ENCODE data around the gene PSMA2. TPM values are rescaled to one million over a fixed set of nuclear protein-coding genes. Genes with fewer than 3 reads are reported as not detected.

Gene PSMA2
- total and polyA plus RNA-seq, 2 donors (not counting 3 experiments of a cell fraction or from before 2014, with no cell fraction given): 107 to 118 TPM

DNA sequence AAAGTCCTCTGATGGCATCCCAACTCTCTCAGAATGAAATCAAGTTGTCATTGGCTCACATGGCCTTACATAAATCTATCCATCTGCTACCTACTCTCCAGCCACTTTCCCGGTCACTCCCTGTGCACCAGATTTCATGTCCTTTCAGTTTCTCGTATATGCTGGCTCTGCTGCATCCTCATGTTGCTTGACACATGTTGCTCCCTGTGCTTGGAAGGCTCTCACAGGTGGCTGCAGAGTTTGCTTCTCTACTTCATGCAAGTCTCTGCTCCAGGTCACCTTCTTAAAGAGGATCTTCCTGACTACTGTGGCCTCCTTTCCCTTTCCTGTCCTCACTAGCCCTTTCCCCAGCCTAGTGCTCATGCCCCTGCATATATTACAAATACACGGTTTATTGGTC is 48.5 kb upstream of the PSMA2 start:
- CTCF ChIA-PET: no interaction called here
- no TSS peak for BruUV-seq (replicated peaks)
- FAIRE-seq: no peak

More for the DNA sequence above, 48.5 kb upstream of the PSMA2 start:
- H3K27ac ChIP-seq (ENCODE audit: insufficient read depth, low read depth, low read length): no peak overlapping the region
- intact Hi-C loops (cut with micrococcal nuclease): no loop called here
- H3K27me3 ChIP-seq (ENCODE audit: control insufficient read depth in 2 of 2, insufficient read depth in 2 of 2, low read length in 2 of 2): peaks cover 0 to 1% of the 10 kb centered on the region in 2 experiments
- TF ChIP-seq EZH2 (IDR thresholded peaks at IDR 0.05; ENCODE audit: borderline replicate concordance, low read depth, low read length, severe bottlenecking): no peak
- TF ChIP-seq, protein P1, sequence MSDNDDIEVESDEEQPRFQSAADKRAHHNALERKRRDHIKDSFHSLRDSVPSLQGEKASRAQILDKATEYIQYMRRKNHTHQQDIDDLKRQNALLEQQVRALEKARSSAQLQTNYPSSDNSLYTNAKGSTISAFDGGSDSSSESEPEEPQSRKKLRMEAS (IDR thresholded peaks at IDR 0.05; ENCODE audit: insufficient read depth, insufficient read length): no peak
- TF ChIP-seq MYC (IDR thresholded peaks at IDR 0.05; ENCODE audit: low read depth, low read length): no peak
- no peak for TF ChIP-seq FOS (IDR thresholded peaks at IDR 0.05; ENCODE audit: borderline replicate concordance, insufficient read depth, low read length)
- TF ChIP-seq POLR2A (IDR thresholded peaks at IDR 0.05; ENCODE audit: low read depth, low read length): no peak
- TF ChIP-seq, protein P2, sequence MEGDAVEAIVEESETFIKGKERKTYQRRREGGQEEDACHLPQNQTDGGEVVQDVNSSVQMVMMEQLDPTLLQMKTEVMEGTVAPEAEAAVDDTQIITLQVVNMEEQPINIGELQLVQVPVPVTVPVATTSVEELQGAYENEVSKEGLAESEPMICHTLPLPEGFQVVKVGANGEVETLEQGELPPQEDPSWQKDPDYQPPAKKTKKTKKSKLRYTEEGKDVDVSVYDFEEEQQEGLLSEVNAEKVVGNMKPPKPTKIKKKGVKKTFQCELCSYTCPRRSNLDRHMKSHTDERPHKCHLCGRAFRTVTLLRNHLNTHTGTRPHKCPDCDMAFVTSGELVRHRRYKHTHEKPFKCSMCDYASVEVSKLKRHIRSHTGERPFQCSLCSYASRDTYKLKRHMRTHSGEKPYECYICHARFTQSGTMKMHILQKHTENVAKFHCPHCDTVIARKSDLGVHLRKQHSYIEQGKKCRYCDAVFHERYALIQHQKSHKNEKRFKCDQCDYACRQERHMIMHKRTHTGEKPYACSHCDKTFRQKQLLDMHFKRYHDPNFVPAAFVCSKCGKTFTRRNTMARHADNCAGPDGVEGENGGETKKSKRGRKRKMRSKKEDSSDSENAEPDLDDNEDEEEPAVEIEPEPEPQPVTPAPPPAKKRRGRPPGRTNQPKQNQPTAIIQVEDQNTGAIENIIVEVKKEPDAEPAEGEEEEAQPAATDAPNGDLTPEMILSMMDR (IDR thresholded peaks at IDR 0.05; ENCODE audit: extremely low read depth in 1 of 2, insufficient read depth in 1 of 2, low read depth in 1 of 2, low read length in 2 of 2): no peak
- TF ChIP-seq JUN (IDR thresholded peaks at IDR 0.05; ENCODE audit: borderline replicate concordance, insufficient read depth, insufficient read length, low read depth): no peak
- no peak for TF ChIP-seq GATA2 (IDR thresholded peaks at IDR 0.05; ENCODE audit: insufficient read depth, insufficient read length, low read depth, low read length)
- TF ChIP-seq POLR2AphosphoS5 (IDR thresholded peaks at IDR 0.05; ENCODE audit: insufficient read depth, low read depth, low read length): no peak
- H3K4me3 ChIP-seq (replicated peaks in 1 of 3; ENCODE audit: insufficient read depth in 1 of 3, low read depth in 1 of 3, low read length in 3 of 3): no peak overlapping the region
- H3K36me3 ChIP-seq (ENCODE audit: control insufficient read depth in 2 of 2, extremely low read depth in 1 of 2, insufficient read depth in 2 of 2, low read length in 2 of 2): no peaks in the 10 kb centered on the region
- no peaks in the 10 kb centered on the region for H3K9me3 ChIP-seq (replicated peaks; ENCODE audit: control insufficient read depth, insufficient read depth, low read length)
- H2AFZ ChIP-seq (ENCODE audit: low read depth, low read length): no peak overlapping the region
- no peaks in the 10 kb centered on the region for H3K79me2 ChIP-seq (ENCODE audit: control insufficient read depth, insufficient read depth, low read length)
- H4K20me1 ChIP-seq (replicated peaks; ENCODE audit: control insufficient read depth, extremely low read depth, insufficient read depth, low read length): no peaks in the 10 kb centered on the region
- POLR2A ChIA-PET: no interaction called here
- dilution Hi-C loops (cut with MboI; ENCODE audit: extremely low pct_ligation_motif_present, low sequenced_read_pairs): loop anchor here (25.0 kb wide), 1 partner anchor 332 kb away; no protein-coding TSS in a partner anchor
- no peak for DNase-seq (ENCODE audit: low read depth, low spot score)
- H3K9ac ChIP-seq (replicated peaks; ENCODE audit: extremely low read depth, insufficient read depth, low read length): no peak overlapping the region
- no peak overlapping the region for H3K4me2 ChIP-seq (ENCODE audit: insufficient read depth, low read length)
- H3K9me1 ChIP-seq (replicated peaks; ENCODE audit: control insufficient read depth, extremely low read depth, insufficient read depth, low read length): no peaks in the 10 kb centered on the region
- no peaks in the 10 kb centered on the region for H3K4me1 ChIP-seq (ENCODE audit: control insufficient read depth, extremely low read depth, insufficient read depth, low read length)
